Hematopoietic multipotent progenitor cell treated with erythropoietin and hydrocortisone succinate and interleukin-3 and kit ligand, for 8 days (in vitro differentiated cells): ENCODE measurements around the gene EPHA6.

ENCODE experiments used
- DNase-seq: peaks from one replicate; pipeline ENCODE4 v3.0.0-alpha.2; 2015

EPHA6 gene

DNA sequence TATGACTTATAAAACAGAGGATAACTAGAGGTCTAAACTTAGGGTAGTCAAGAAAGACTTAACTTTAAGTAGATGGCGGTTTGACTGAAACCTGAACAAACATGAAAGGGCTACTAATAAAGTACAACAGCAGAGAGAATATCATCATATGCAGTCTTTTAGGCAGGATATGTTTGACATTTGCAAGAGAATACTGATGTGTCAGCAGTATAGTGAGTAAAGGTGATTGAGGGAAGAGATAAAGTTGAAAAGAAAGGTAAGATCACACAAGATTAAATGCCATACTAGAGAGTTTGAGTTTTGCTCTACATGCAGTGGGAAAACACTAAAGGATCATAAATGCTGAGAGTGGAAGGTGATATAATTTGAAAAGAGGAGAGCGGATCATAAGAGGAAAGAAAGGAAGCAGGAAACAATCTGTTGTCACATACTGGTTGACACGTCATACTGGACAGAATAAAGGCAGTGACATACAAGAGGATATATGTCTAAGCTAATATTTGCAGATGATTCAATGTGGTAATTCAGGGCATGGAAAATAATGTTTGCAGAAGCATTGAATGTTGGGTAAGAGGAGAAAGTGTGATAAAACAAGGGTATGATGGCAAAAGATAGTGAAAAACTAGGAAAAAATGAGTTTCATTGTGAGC, 223.0 kb downstream of the EPHA6 start:
- no peak for DNase-seq

DNA sequence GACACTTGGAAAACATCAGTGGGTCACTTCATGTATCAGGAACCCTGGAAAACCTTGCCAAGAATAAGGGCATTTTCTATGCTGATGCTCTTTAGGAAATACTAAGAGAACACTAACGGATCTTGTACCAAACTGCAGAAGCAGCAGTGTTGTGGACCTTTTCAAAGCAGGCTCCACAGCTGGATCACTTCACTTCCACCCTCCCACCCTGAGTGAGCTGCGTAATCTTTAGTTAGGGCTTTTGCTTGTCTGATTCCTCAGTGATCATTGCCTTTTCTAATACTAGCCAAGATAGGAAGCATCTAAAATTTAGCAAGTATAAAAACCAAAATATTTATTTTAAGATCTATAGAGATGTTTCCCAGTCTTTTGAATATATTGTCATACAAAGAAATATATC, 229.0 kb downstream of the EPHA6 start:
- DNase-seq, result no peak

DNA sequence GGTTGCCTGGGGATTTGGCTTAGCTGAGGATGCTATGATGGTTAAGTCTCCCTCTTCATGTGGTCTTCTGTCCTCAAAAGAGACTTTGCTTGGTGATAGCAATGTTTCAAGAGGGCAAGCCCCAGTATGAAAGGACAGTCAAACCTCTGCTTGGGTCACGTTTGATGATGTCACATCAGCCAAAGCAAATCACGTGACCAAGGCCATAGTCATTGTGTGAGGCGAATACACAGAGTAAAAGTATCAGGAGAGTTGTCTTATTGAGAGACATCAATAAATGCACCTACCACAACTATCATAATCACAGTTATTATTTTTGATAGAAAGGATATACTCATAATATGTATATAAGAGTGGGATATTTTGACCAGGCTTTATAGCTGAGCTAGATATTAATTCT, 243.0 kb downstream of the EPHA6 start:
- no peak for DNase-seq

DNA sequence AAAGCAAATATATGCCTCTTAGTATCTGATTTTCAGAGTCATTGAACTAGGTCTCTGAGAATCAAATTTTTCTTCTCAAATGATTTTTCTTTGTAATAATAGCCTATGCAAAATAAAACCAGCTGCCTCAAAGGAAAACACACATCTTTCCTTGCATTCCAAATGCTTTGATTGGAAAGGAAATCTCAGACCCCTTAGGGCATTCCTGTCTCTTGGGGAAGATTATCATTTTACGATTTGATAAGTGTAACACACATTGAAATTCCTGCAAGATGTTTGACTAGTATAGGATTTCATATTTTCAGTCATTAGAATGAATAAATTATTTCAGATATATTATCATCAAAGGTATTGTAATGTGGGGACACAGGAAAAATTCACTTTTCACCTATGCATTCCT, 244.8 kb downstream of the EPHA6 start:
- DNase-seq, result no peak

DNA sequence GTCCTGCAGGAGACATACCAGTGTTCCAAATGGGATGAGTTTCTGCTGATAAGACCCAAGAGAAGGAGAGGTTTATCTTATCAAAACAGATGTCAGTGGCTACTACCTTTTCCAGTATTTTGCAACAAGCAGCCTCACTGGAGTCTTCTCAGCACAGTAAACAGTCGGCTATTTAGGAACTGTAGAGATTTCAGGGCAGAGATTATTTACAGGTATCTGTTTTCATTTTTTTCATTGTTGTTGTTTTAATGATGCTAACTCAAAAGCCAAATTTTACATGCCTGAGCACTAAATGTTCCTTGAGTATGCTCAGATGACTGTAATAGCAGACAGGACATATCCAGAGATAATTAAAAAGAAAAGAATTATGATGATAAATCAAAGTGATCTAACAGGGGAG, 252.1 kb downstream of the EPHA6 start:
- DNase-seq, result no peak

DNA sequence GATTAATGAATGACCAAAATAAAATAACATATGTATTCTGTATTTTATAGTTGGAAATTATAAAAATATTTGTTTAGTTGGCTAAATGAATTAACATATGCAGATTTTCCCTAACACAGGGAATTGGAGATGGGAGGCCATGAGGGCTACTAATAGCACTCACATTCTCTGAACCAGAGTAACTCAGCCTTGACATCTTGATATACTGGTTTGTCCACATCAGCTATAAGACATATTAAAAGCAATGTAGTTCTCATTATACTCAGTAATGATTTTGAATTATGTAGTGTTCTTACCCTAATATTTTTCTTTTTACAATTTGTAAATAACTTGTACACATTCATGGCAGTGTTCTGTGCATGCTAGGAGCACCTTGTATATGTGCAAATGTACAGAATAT, 255.9 kb downstream of the EPHA6 start:
- DNase-seq, result no peak

DNA sequence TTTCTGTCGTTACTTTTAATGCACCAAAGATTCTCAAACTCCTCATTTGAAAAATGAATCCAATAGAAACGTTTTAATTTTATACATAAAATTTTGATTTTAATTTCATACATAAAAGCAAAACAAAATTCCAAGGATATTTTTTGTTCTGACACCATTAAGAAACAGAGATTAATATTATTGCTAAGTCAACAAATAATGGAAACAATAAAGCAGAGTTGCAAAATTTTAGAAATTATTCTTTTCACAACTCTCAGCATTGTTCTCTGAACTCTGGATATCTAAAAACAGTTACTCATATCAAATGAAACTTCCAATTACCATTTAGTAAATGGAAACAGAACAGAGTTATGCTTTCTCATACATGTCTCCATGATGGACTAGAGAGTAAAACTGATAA, 260.2 kb downstream of the EPHA6 start:
- DNase-seq, result no peak

DNA sequence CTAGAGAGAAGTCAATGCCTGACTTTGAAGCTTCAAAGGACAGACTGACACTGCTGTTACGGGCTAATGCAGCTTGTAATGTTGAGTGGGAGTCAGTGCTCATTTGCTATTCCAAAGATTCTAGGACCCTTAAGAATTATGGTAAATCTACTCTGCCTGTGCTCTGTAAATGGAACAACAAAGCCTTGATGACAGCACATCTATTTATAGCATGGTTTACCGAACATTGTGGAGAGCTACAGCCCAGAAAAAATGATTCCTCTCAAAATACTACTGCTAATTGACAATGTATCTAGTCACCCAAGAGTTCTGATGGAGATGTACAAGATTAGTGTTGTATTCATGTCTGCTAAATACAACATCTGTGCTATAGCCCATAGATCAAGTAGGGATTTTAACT, 262.3 kb downstream of the EPHA6 start:
- DNase-seq, result no peak

DNA sequence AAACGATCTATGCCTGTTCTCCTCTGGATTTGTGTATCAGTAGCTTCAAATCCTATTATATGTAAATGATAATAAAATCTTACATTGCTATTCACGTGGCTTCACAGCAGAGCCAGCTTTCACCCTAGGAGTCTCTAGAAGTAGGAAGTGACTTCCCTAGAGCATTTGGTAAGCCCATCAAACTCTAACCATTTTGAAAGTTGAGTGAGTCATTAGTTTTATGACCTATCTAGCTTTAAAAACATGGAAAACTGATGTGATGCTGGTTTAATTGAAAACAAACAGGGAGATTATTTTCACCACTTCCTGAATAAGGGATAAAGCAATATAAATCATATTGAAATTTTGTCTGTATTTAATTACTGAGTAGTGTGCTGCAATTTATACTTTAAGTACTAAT, 275.2 kb downstream of the EPHA6 start:
- no peak for DNase-seq

DNA sequence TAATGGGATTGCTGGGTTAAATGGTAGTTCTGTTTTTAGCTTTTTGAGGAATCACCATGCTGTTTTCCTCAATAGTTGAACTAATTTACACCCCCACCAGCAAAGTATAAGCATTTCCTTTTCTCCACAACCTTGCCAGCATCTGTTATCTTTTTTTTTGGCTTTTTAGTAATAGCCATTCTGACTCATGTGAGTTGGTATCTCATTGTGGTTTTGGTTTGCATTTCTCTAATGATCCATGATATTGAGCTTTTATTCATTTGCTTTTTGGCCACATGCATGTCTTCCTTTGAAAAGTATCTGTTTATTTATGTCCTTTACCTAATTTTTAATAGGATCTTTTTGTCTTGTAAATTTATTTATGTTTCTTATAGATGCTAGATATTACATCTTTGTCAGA, 288.2 kb downstream of the EPHA6 start:
- no peak for DNase-seq

DNA sequence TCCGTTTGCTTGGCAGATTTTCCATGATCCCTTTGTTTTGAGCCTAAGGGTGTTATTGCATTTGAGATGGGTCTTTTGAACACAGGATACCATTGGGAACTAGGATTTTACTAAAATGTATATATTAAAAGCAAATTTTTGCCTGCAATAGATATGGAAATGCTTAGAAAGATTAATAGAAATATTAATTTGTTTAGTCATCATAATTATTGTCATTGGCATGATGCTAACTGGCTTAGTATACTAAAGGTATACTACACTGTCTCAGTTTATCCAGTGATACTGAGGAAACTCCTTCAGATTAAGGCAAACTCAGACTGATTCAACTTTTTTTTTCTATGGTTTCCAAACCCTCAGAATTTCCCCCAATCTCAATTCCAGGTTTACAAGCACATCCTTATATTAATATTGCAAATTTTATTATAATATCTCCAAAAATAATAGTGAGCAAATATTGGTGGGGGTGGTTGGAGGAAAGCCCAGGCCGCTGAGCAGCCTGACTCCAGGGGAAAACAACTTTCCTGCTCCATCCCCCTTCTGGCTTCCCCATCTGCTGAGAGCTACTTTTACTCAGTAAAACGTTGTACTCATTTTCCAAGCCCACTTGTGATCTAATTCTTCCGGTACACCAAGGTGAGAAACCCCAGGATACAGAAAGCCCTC, 291.7 kb downstream of the EPHA6 start:
- no peak for DNase-seq

DNA sequence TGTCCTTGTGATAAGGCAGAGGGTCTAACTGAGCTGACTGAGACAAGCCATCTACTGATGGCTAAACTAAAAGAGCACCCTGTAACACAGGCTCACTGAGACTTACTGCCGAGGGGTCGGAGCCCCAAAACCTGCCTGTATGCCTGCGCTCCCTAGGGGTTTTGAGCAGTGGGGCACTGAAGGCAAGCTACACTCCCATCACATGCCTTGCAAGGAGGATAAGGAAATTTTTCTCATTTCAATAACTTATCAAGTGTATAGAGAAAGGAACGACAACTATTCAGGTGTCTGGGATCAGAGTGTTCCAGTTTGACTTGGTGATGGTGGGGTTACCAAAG, 292.2 kb downstream of the EPHA6 start:
- no peak for DNase-seq

DNA sequence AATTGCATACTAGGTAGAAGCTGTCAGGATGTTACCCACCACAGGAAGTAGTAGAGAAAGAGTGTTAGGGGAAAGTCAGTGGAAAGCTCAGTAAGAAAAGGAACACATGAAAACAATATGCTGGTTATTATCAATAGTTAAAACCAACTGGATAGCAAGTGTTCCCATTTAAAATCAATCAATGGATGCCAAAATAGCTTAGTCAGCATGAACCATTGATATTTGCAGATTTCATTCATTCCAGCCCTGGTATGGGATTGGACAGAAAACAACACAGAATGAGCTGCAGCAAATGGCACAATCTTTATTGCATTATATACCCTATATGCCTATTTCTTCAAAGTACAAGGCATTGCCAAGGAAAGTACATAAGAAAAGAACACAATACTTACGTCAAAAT, 293.7 kb downstream of the EPHA6 start:
- no peak for DNase-seq

DNA sequence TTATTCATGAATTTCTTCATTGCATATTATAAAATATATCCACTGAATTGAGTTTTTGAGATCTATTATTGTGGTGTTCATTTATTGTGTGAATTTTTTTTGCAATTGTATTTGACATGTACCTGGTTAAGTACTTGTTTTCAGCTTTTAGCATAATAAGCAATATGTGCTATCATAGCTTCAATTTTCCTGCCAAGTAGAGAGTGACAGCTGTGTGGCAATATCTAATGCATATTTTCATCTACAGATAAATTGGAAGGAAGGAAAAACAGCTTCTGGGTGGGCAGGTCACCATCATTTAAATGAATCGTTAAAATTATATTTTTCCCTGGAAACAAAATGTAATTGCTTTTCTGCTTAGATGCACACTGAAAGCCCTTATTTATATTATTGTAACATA, 296.9 kb downstream of the EPHA6 start:
- no peak for DNase-seq

DNA sequence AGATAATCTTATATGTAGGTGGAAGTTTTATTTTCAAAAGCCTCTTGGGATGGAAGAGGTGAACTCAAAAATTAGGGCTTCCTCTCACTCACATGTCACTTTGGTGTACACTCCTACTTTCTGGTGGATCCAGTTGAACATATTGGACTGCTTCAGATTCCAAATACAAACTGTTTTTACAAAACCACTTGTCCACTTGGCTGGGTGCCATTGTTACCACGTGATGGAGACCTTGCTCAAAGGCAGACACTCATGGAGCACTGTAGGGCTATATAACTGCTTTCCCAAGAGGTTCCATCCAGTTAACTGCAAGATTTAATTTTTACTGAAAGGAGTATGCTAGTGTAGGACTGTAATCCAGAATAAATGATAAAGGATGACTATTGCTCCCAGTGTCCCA, 307.0 kb downstream of the EPHA6 start:
- no peak for DNase-seq

DNA sequence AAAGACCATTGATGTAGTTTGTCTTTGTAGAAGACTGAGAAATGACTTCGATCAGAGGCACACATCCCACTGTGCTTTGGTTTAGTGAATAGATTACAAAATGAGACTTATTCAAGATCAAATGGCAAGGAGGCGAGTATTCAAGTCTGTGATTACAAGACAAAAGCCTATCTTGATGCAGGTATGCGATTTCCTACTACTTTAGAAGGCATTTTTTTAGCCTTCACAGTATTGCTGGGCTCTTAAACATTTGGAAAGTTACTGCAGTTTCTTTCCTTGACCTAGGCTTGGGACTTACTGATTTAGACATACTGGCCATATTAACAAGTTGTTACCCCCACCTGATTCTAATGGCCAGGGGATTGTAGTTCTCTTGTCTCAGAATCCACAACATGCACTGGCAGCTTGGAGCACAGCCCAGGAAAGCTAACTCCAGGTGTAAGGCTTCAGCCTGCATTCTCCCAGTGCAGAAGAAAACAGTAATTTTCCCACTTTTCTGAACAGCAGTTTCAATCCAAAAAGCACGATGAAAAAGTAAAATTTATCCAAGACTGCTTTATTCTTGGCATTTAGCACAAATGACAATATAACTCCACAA, 311.6 kb downstream of the EPHA6 start:
- DNase-seq, result no peak

DNA sequence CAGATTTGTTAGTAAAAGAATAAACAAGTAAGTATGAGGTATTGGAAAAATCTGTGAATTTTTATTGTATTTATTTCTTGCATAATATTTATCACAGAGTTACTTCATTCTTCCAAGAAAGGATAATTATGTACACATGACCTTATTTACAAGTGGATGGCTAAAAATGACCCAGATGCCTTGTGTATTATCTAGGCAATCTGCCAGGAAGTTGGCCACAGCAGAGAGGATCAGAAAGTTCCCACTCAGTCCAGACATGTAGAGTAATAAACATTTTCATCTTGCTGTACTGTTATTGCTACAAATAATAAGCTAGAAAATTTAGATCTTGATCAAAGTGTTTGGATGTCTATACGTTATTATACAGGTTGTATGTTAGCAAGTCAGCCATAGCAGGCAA, 317.1 kb downstream of the EPHA6 start:
- DNase-seq, result no peak

DNA sequence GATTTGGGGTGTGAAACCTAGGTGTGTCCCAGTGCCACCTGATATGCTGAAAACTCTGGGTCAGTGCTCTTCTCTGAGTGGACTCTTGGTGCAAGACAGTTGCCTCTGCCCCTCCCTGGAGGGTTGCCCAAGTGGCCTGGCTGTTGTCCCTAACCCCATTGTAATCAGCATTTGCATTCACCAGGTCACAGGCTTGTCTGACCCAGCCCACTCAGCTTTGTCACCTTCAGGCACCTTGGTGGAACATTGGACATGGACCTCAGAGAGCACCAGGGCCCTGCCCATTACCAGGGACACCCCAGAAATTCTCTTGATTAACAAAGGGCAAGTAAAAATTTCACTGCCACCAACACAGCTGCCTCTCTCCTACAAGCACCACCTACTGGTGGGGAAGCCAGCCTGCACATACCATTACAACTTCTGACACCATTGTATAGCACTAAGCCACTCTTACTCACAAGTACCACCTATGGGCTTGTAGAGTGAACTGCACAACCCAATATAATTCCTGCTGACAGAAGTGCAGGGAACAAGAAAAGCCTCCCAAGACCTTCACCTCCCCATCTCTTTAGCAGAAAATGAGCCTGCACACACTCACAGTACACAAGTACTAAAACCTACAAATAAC, 324.6 kb downstream of the EPHA6 start:
- DNase-seq, result peak; percentile 15

DNA sequence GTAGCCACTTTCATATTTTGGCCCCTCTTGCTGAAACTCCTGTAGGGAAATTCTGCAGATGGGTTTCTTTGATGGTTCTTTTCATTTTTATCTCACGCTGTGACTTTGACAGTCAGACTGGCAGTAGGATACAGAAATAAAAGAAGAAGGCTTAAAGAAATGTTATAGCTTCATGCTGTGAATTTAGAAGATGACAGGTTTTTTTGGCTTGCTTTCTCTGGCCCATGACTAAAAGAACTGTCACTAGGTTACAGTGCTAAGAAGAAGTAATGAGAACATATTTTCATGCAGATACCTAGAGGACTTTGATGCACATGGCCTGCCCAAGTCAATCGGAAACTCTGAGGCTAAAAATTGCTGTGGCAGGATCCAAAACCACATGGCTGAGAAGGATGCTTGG, 334.5 kb downstream of the EPHA6 start:
- no peak for DNase-seq

DNA sequence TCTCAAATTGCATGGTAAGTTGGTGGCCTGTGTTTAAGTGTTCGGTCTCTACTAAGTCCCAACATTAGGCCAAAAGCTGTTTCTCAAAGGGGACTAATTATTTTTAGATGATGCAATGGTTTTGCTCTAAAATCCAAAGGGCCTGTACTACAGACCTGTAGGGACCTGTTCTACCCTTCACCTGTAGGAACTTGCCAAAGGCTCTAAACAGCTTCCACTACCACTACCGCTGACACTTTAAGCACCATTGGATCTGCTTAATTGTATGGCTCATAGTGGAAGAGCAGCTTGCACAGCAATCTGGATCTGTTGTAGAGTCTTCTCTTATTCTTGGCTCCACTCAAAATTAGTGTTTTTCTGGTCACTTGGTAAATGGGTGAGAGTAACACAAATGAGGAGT, 346.8 kb downstream of the EPHA6 start:
- DNase-seq, result no peak

DNA sequence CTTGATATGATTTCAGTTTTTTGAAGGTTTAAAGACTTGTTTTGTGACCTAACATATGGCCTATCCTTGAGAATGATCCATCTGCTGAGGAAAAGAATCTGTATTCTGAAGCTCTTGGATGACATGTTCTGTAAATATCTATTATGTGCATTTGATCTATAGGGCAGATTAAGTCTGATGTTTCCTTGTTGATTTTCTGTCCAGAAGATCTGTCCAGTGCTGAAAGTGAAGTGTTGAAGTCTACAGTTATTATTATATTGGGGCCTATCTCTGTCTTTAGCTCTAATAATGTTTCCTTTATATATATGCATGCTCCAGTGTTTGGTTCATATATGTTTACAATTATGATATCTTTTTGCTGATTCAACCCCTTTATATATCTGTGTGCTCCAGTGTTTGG, 362.8 kb downstream of the EPHA6 start:
- DNase-seq, result no peak

DNA sequence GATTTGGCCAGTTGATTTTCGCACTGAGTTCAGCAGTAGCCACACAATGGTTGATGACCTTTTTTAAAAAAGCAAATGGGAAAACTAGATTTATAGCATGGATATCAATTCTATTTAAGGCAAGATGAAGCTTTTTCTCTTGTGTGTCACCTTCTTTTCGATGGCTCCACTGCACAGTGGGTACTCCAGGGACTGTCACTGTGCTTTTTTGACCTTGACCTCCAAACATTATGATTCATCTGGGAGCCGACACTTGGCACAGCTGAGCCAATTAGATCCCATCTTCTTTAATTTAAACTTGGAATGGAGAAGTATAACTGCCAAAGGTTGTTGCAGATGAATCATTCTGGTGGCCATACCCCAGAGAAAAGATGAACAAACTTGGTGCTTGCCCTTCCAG, 367.3 kb downstream of the EPHA6 start:
- DNase-seq, result no peak

DNA sequence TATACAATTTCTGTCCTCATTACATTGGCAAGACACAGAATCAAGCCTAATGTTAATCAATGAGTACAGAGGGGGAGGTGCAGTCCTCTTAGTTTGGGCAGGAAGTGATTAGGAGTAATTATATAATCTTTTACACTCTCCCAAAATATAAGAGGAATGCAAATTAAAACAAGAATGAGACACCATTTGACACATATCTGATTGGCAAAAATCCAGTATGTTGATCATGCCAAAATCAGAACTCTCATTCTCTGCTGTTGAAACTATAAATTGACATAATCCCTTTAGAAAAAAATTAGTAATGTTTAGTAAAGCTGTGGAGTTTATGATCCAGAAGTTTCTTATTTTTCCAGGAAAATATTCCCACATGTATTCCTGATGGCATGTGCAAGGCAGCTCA, 373.4 kb downstream of the EPHA6 start:
- DNase-seq, result no peak

DNA sequence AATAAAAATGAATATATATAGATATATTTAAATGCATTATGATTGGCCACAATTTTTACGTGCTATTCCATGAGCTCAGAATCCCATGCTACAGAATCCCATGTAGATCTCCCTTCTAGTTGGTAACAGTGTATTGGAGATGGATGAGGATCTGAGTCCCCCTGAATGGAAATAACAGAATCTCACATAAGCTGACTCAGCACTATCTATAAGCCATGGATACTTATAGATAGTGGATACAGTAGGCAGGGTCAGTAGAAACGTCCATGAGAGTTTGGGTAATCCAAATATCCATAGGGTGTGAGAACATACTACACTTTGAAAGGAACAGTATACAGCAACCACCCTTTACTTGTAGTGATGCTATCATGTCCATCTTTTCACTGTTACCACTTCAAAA, 375.4 kb downstream of the EPHA6 start:
- no peak for DNase-seq

DNA sequence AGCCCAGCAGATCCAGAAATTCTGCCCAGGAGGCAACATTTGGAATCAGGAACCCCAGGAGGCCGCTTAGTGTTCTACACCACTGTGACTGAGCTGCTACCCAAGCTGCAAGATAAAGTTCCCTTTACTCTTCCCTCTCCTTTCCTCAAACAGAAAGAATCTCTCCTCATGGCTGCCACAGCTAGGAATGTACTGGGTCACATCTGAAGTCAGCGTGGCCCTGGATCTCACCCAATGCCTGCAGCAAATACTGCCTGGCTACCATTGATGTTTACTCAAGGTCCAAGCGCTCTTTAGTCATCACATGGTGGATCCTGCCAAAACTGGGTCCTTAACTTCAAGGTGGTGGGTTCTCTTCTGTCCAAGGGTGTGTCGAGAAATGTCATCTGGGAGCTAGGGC, 382.7 kb downstream of the EPHA6 start:
- no peak for DNase-seq
